OCI-LY7 (cell line): ENCODE data around the gene BAIAP2L1. TPM values are rescaled to one million over a fixed set of nuclear protein-coding genes. Genes with fewer than 3 reads are reported as not detected.

ENCODE experiments used
- BruUV-seq: library from RNA; stranded (reverse); fragments of 400-500 nt; replicated peaks from 2 replicates; lab custom pipeline; 2021; lab: Mats Ljungman, UMichigan
- CTCF ChIA-PET: fragments of 300-600 bp; sonication (Branson Sonifier 250); formaldehyde crosslinking; loops from one replicate; lab custom pipeline; 2022; ENCODE audit warnings: antibody characterized with exemption; ENCODE audit not compliant: unreplicated experiment; lab: Charles Lee
- POLR2A ChIA-PET: fragments of 300-600 bp; sonication (Branson Sonifier 250); formaldehyde crosslinking; loops from one replicate; lab custom pipeline; 2022; ENCODE audit warnings: antibody characterized with exemption; lab: Charles Lee
- DNase-seq: peaks from one replicate; pipeline ENCODE4 v3.0.0-alpha.2; 2015; ENCODE audit warnings: low spot score
- H2AFZ ChIP-seq: fragments of 200-600 bp; sonication (generic), shearing (Covaris generic); 2 replicates; pipeline ENCODE4 v1.6.1; 2014; ENCODE audit warnings: mild to moderate bottlenecking, antibody characterized with exemption, low read length, moderate library complexity
- H3K27ac ChIP-seq: fragments of 200-600 bp; sonication (generic); 2 replicates; pipeline ENCODE4 v1.5.1; 2014; ENCODE audit warnings: mixed run types, low read depth, mild to moderate bottlenecking, moderate library complexity, low read length, inconsistent platforms; ENCODE audit not compliant: poor library complexity, severe bottlenecking
- H3K36me3 ChIP-seq: fragments of 200-600 bp; sonication (generic); 2 replicates; pipeline ENCODE4 v1.6.1; 2014; ENCODE audit warnings: mild to moderate bottlenecking, antibody characterized with exemption, low read length, moderate library complexity, mixed read lengths; ENCODE audit not compliant: insufficient read depth
- H3K4me1 ChIP-seq: fragments of 200-600 bp; sonication (generic); 2 replicates; pipeline ENCODE4 v1.5.1; 2014; ENCODE audit warnings: mild to moderate bottlenecking, low read length; ENCODE audit not compliant: insufficient read depth, poor library complexity, severe bottlenecking
- H3K4me2 ChIP-seq: fragments of 200-600 bp; sonication (generic); 2 replicates; pipeline ENCODE4 v1.6.1; 2014; ENCODE audit warnings: mild to moderate bottlenecking, low read length
- H3K4me3 ChIP-seq: fragments of 200-600 bp; sonication (generic); 2 replicates; pipeline ENCODE4 v1.5.1; 2014; ENCODE audit warnings: mild to moderate bottlenecking, low read depth, low read length; ENCODE audit not compliant: poor library complexity, severe bottlenecking
- H3K79me2 ChIP-seq: fragments of 200-600 bp; sonication (generic); 2 replicates; pipeline ENCODE4 v1.6.1; 2016; ENCODE audit warnings: low read depth, mild to moderate bottlenecking, low read length, moderate library complexity, mixed read lengths; ENCODE audit not compliant: insufficient read depth
- H3K9me2 ChIP-seq: fragments of 200-600 bp; sonication (generic); 2 replicates; pipeline ENCODE4 v1.6.1; 2016; ENCODE audit warnings: mild to moderate bottlenecking, low read length, mixed read lengths; ENCODE audit not compliant: insufficient read depth
- H3K9me3 ChIP-seq: fragments of 200-600 bp; sonication (generic); 2 replicates; pipeline ENCODE4 v1.6.1; 2014; ENCODE audit warnings: mild to moderate bottlenecking, mixed run types, low read length, mixed read lengths
- H4K20me1 ChIP-seq: fragments of 200-600 bp; sonication (generic); 2 replicates; pipeline ENCODE4 v1.6.1; 2014; ENCODE audit warnings: mild to moderate bottlenecking, antibody characterized with exemption, low read length, moderate library complexity, mixed read lengths; ENCODE audit not compliant: insufficient read depth
- CTCF ChIP-seq: fragments of 200-600 bp; sonication (generic); conservative IDR thresholded peaks from 2 replicates; pipeline ENCODE4 v1.5.1; 2014; ENCODE audit warnings: mild to moderate bottlenecking, antibody characterized with exemption, low read length, moderate library complexity, mixed read lengths
- EZH2phosphoT487 ChIP-seq: fragments of 200-600 bp; sonication (generic); IDR thresholded peaks from 2 replicates; pipeline ENCODE4 v1.6.1; 2018; ENCODE audit warnings: low read depth, borderline replicate concordance, mild to moderate bottlenecking, mixed run types, antibody characterized with exemption, low read length, moderate library complexity, mixed read lengths
- intact Hi-C: fragments of 100-400 bp; cut with micrococcal nuclease; formaldehyde crosslinking; loops from one replicate; pipeline ENCODE4 v1.10.0; 2022; ENCODE audit not compliant: unreplicated experiment
- total RNA-seq, 2 experiments: library from RNA; depleted of rRNA in 1 of 2; stranded (reverse); fragments of >200 nt in 1 of 2; shearing (Covaris generic) in 1 of 2; gene quantifications; 2 replicates each; pipeline ENCODE4 v1.2.3, GENCODE V29; 2014 to 2022

The BAIAP2L1 gene
- total RNA-seq, 2 experiments from 2014 or later: not detected

GRCh38 chr7:98300595-98301372 is 100.1 kb downstream of the BAIAP2L1 start:
- no peak overlapping the region for H2AFZ ChIP-seq
- no peaks in the 10 kb centered on the region for H3K36me3 ChIP-seq
- no peaks in the 10 kb centered on the region for H3K4me1 ChIP-seq
- no peak overlapping the region for H3K27ac ChIP-seq
- TF ChIP-seq CTCF (no peak), EZH2phosphoT487 (no peak)
- no peaks in the 10 kb centered on the region for H3K9me3 ChIP-seq
- intact Hi-C loops: no loop called here
- no TSS peak for BruUV-seq
- no peak overlapping the region for H3K4me3 ChIP-seq
- H4K20me1 ChIP-seq: no peaks in the 10 kb centered on the region
- H3K9me2 ChIP-seq: no peaks in the 10 kb centered on the region
- ChIA-PET POLR2A (no interaction called here), CTCF (no interaction called here)
- no peak for DNase-seq
- no peak overlapping the region for H3K4me2 ChIP-seq
- H3K79me2 ChIP-seq: no peaks in the 10 kb centered on the region

DNA sequence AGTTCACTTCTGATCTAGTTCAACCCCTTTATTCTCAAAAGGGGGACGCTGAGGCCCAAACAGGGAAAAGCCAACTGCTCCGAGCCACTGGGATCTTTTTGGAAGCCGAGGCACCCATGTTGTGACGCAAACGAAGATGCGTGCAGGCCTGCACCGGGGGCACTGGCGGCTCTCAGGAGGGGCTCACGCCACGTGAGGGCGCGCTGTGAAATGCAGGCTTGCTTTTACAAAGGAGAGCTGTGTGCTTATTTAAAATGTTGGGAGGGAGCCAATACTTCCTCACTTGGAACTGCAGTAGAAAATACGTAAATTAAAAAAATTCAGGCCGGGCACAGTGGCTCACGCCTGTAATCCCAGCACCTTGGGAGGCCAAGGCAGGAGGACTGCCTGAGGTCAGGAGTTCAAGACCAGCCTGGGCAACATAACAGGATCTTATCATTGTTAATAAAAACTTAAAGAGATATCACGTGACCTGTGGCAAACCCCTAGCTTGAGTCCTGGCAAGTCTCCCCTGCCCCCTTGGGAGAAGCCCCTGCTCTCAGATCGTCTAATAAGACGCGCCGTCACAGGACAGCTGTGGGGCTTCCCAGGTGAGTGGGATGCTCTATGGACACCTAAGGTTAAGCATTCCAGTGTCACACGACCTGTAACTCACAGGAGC is 103.1 kb downstream of the BAIAP2L1 start:
- BruUV-seq: no TSS peak

More for the DNA sequence above, 103.1 kb downstream of the BAIAP2L1 start:
- DNase-seq: no peak
- ChIA-PET CTCF (no interaction called here), POLR2A (interaction anchor here (0.9 kb wide), 1 partner anchor 22 kb away, joined by 3 read pairs; no protein-coding TSS in a partner anchor)
- no peak overlapping the region for H3K27ac ChIP-seq
- TF ChIP-seq EZH2phosphoT487: no peak
- TF ChIP-seq CTCF: no peak
- H3K9me3 ChIP-seq: no peaks in the 10 kb centered on the region
- H3K79me2 ChIP-seq: no peaks in the 10 kb centered on the region
- H3K4me1 ChIP-seq: peaks cover 4% of the 10 kb centered on the region
- no peaks in the 10 kb centered on the region for H3K36me3 ChIP-seq
- H3K9me2 ChIP-seq: no peaks in the 10 kb centered on the region
- H2AFZ ChIP-seq: no peak overlapping the region
- no peak overlapping the region for H3K4me3 ChIP-seq
- intact Hi-C loops: no loop called here
- no peak overlapping the region for H3K4me2 ChIP-seq
- no peaks in the 10 kb centered on the region for H4K20me1 ChIP-seq
